GM12892 (cell line): ENCODE measurements around the gene IFNB1.

Experiments
- POLR2A ChIP-seq: IDR thresholded peaks from 2 replicates; pipeline ENCODE4 v1.6.1; 2011; ENCODE audit warnings: low read depth, low read length, control low read depth
- POLR2AphosphoS5 ChIP-seq: IDR thresholded peaks from 2 replicates; pipeline ENCODE4 v1.6.1; 2011; ENCODE audit warnings: low read depth, low read length, control low read depth

- no peak for TF ChIP-seq POLR2AphosphoS5
- TF ChIP-seq POLR2A = no peak
Measured at GRCh38 chr9:21096172-21096900, 18.6 kb upstream of the IFNB1 start.
